CD14-positive monocyte (primary cell): ENCODE measurements around the gene PSME1. TPM values are rescaled to one million over a fixed set of nuclear protein-coding genes. Genes with fewer than 3 reads are reported as not detected.

Source experiments
- DNase-seq, 3 donors: peaks; one replicate each; pipeline ENCODE4 v3.0.0-alpha.2; 2011 to 2022
- H2AFZ ChIP-seq: 2 replicates; pipeline ENCODE4 v1.6.0; 2012; ENCODE audit warnings: mild to moderate bottlenecking, low read depth, low read length, inconsistent platforms; ENCODE audit not compliant: insufficient read depth, poor library complexity, severe bottlenecking
- H3K27ac ChIP-seq, 2 donors: 1 replicate in 1 of 2; 2 replicates in 1 of 2; pipeline ENCODE4 v1.5.1; 2012 to 2013; ENCODE audit warnings: low read length in 2 of 2, control low read depth in 1 of 2, inconsistent platforms in 1 of 2, low read depth in 1 of 2, mild to moderate bottlenecking in 1 of 2
- H3K27me3 ChIP-seq, 2 donors: one replicate each; pipeline versions ENCODE4 v1.6.0 to v1.6.1; 2011 to 2013; ENCODE audit warnings: low read length in 2 of 2; ENCODE audit not compliant: control insufficient read depth in 2 of 2, insufficient read depth in 2 of 2
- H3K36me3 ChIP-seq, 2 donors: replicated peaks in 1 of 2; 1 replicate in 1 of 2; 2 replicates in 1 of 2; pipeline versions ENCODE4 v1.5.1 to v1.6.1; 2012 to 2013; ENCODE audit warnings: low read length in 2 of 2, control low read depth in 1 of 2, inconsistent platforms in 1 of 2, mild to moderate bottlenecking in 1 of 2; ENCODE audit not compliant: insufficient read depth in 2 of 2, control insufficient read depth in 1 of 2
- H3K4me1 ChIP-seq, 2 donors: 1 replicate in 1 of 2; 2 replicates in 1 of 2; pipeline versions ENCODE4 v1.5.1 to v1.6.1; 2012 to 2013; ENCODE audit warnings: low read length in 2 of 2, control low read depth in 1 of 2, inconsistent platforms in 1 of 2, mild to moderate bottlenecking in 1 of 2, moderate library complexity in 1 of 2; ENCODE audit not compliant: insufficient read depth in 2 of 2, control insufficient read depth in 1 of 2
- H3K4me2 ChIP-seq: replicated peaks from 2 replicates; pipeline ENCODE3; 2012; ENCODE audit warnings: low read length, moderate library complexity, mild to moderate bottlenecking; ENCODE audit not compliant: poor library complexity, severe bottlenecking; ENCODE audit errors: extremely low read depth
- H3K4me3 ChIP-seq, 3 experiments: fragments of 200-600 bp in 1 of 3; sonication (generic) in 1 of 3; replicated peaks in 1 of 3; 1 replicate in 2 of 3; 2 replicates in 1 of 3; pipeline ENCODE4 v1.5.1; 2011 to 2013; ENCODE audit warnings: low read length in 3 of 3, mild to moderate bottlenecking in 3 of 3, control low read depth in 2 of 3, low read depth in 2 of 3, inconsistent platforms in 1 of 3, moderate library complexity in 1 of 3
- H3K79me2 ChIP-seq: 2 replicates; pipeline ENCODE4 v1.6.0; 2012; ENCODE audit warnings: mild to moderate bottlenecking, control low read depth, inconsistent platforms, low read length, moderate library complexity; ENCODE audit not compliant: insufficient read depth
- H3K9ac ChIP-seq: 2 replicates; pipeline ENCODE4 v1.6.0; 2017; ENCODE audit warnings: low read length, mild to moderate bottlenecking; ENCODE audit not compliant: insufficient read depth, poor library complexity, severe bottlenecking
- H3K9me3 ChIP-seq, 2 donors: replicated peaks in 1 of 2; 1 replicate in 1 of 2; 2 replicates in 1 of 2; pipeline versions ENCODE4 v1.5.1 to v1.6.1; 2012 to 2013; ENCODE audit warnings: low read length in 2 of 2, control low read depth in 1 of 2; ENCODE audit not compliant: control insufficient read depth in 1 of 2, insufficient read depth in 1 of 2
- H4K20me1 ChIP-seq: 2 replicates; pipeline ENCODE4 v1.6.0; 2012; ENCODE audit warnings: mild to moderate bottlenecking, low read length, control low read depth, moderate library complexity; ENCODE audit not compliant: insufficient read depth
- H3K27ac Mint-ChIP-seq, 7 donors: one replicate each; pipeline ENCODE4 v1.8.0; 2020; ENCODE audit warnings: mild to moderate bottlenecking in 7 of 7, mixed read lengths in 7 of 7, moderate library complexity in 6 of 7, inconsistent platforms in 2 of 7
- H3K27me3 Mint-ChIP-seq, 3 donors: one replicate each; pipeline ENCODE4 v1.8.0; 2021 to 2022; ENCODE audit warnings: low read depth in 3 of 3, mild to moderate bottlenecking in 3 of 3, mixed read lengths in 3 of 3, moderate library complexity in 3 of 3, inconsistent platforms in 1 of 3
- H3K36me3 Mint-ChIP-seq, 2 donors: one replicate each; pipeline ENCODE4 v1.8.0; 2020; ENCODE audit warnings: mixed read lengths in 2 of 2, inconsistent platforms in 1 of 2, mild to moderate bottlenecking in 1 of 2
- H3K4me1 Mint-ChIP-seq: one replicate; pipeline ENCODE4 v1.8.0; 2020; ENCODE audit warnings: mild to moderate bottlenecking, mixed read lengths
- H3K4me3 Mint-ChIP-seq, 2 donors: one replicate each; pipeline ENCODE4 v1.8.0; 2020; ENCODE audit warnings: mild to moderate bottlenecking in 2 of 2, mixed read lengths in 2 of 2, moderate library complexity in 1 of 2
- H3K9me3 Mint-ChIP-seq, 7 donors: one replicate each; pipeline ENCODE4 v1.8.0; 2020 to 2022; ENCODE audit warnings: mixed read lengths in 7 of 7, mild to moderate bottlenecking in 6 of 7, moderate library complexity in 6 of 7, inconsistent platforms in 2 of 7
- CTCF ChIP-seq: fragments of 200-600 bp; IDR thresholded peaks from one replicate; pipeline ENCODE4 v1.8.0; 2022; ENCODE audit warnings: antibody characterized with exemption, mild to moderate bottlenecking
- WGBS: methylation state at CpG from one replicate; pipeline ENCODE4 v1.1.5; 2013; ENCODE audit warnings: missing lambda C conversion rate; ENCODE audit not compliant: insufficient coverage; 5-methylcytosine and 5-hydroxymethylcytosine counted together
- intact Hi-C, 2 donors: fragments of 100-400 bp; cut with micrococcal nuclease; formaldehyde crosslinking; loops; one replicate each; pipeline versions ENCODE4 v1.15.0 to v1.15.1; 2023
- polyA minus RNA-seq: library from RNA; depleted of rRNA, polyadenylated mRNA; stranded (reverse); fragments of >200 nt; gene quantifications from 2 replicates; pipeline ENCODE4 v1.2.3, GENCODE V29; 2012
- polyA plus RNA-seq, 3 donors: library from polyadenylated mRNA; depleted of rRNA in 1 of 3; unstranded in 2 of 3; stranded (reverse) in 1 of 3; fragments of 300-500 nt in 2 of 3; fragments of >200 nt in 1 of 3; fragmentation: Illumina TruSeq in 2 of 3; gene quantifications; 1 replicate in 2 of 3; 2 replicates in 1 of 3; pipeline ENCODE4 v1.2.3, GENCODE V29; 2012 to 2021
- total RNA-seq, 12 experiments: library from RNA in 1 of 12; stranded (reverse) in 1 of 12; fragments of 120-200 nt in 1 of 12; gene quantifications; one replicate each; pipeline ENCODE4 v1.2.4 and lab custom pipeline; 2013 to 2026; ENCODE audit warnings: mixed read lengths in 6 of 12, inconsistent platforms in 1 of 12

Gene PSME1
- 428 TPM for total RNA-seq (2013)
- 100 to 1,000 TPM; 435 to 759 (median 729) TPM for polyA plus RNA-seq
- 90.1 and 190 TPM in 2 replicates for polyA minus RNA-seq
- total RNA-seq (lab: John Stamatoyannopoulos, UW) = 45.4 to 191 (median 155) reads per million in 11 experiments

GRCh38 chr14:24135834-24136683, at the start of gene PSME1:
PSME1 (plus strand) TSS chr14:24136194; CDS start chr14:24136263, 69 bp downstream.
- H3K27ac Mint-ChIP-seq = peak within 1 kb of the TSS; percentile 83 to 94 (median 91)
- H3K36me3 Mint-ChIP-seq = peaks cover 38 to 45% of the 10 kb centered on the region in 2 donors

More at GRCh38 chr14:24135834-24136683, at the start of gene PSME1:
- Histone ChIP-seq H3K4me3 (peak within 1 kb of the TSS; percentile 68 to 97 (median 73)), H3K9ac (peak within 1 kb of the TSS; percentile 97), H2AFZ (peak within 1 kb of the TSS; percentile 98), H3K27me3 (no peaks in the 10 kb centered on the region), H3K79me2 (peaks cover 51% of the 10 kb centered on the region), H4K20me1 (peaks cover 38% of the 10 kb centered on the region), H3K9me3 (no peaks in the 10 kb centered on the region), H3K36me3 (peaks cover 26 to 28% of the 10 kb centered on the region in 2 donors), H3K27ac (peak within 1 kb of the TSS; percentile 10 to 94), H3K4me2 (peak within 1 kb of the TSS; percentile 82), H3K4me1 (peaks cover 35 to 44% of the 10 kb centered on the region in 2 donors)
- 0% methylated on average over 60 of the region's 75 CpGs for WGBS
- intact Hi-C loops = loop anchor here in 1 of 2 donors (10.0 kb wide), 1 partner anchor 99 kb away; the partner anchor contains the start of genes GMPR2 and NEDD8
- peaks cover 0 to 1% (median 0%) of the 10 kb centered on the region in 3 donors for H3K27me3 Mint-ChIP-seq
- no peak for TF ChIP-seq CTCF
- peaks cover 51% of the 10 kb centered on the region for H3K4me1 Mint-ChIP-seq
- peak within 1 kb of the TSS; percentile 88 to 94 for H3K4me3 Mint-ChIP-seq
- DNase-seq = peak; percentile 86 to 89 (median 87)
- peaks cover 0 to 1% (median 0%) of the 10 kb centered on the region in 7 donors for H3K9me3 Mint-ChIP-seq
